RCC 7860 (cell line): Measurements from ENCODE around the gene TEX38.

Experiments
- DNase-seq: peaks from one replicate; pipeline ENCODE4 v3.0.0-alpha.2; 2015; ENCODE audit warnings: low spot score
- FAIRE-seq: peaks from 2 replicates; lab custom pipeline; 2012; peaks lifted over from hg19 to GRCh38; lab: Jason Lieb, UNC

The TEX38 gene

GRCh38 chr1:46721204-46721603 lies 49.5 kb downstream of the TEX38 start:
- DNase-seq, result no peak
- no peak for FAIRE-seq

- FAIRE-seq, result no peak
Measured at GRCh38 chr1:46721686-46722205, 50.1 kb downstream of the TEX38 start.

More at GRCh38 chr1:46721686-46722205, 50.1 kb downstream of the TEX38 start:
- DNase-seq, result no peak
